HFFc6 (cell line): ENCODE data around the gene TFAM. TPM values are rescaled to one million over a fixed set of nuclear protein-coding genes. Genes with fewer than 3 reads are reported as not detected.

ENCODE experiments used
- DNase-seq: peaks from one replicate; pipeline ENCODE4 v3.0.0-alpha.2; 2018
- H3K27ac Mint-ChIP-seq: 2 replicates; pipeline ENCODE4 v1.8.0; 2020; ENCODE audit warnings: mild to moderate bottlenecking, mixed read lengths
- H3K27me3 Mint-ChIP-seq: 2 replicates; pipeline ENCODE4 v1.8.0; 2021; ENCODE audit warnings: mild to moderate bottlenecking, moderate library complexity, mixed read lengths; ENCODE audit not compliant: insufficient read depth
- H3K36me3 Mint-ChIP-seq: 2 replicates; pipeline ENCODE4 v1.8.0; 2021; ENCODE audit warnings: low read depth, mixed read lengths
- H3K4me1 Mint-ChIP-seq: 2 replicates; pipeline ENCODE4 v1.8.0; 2020; ENCODE audit warnings: low read depth, mixed read lengths
- H3K4me3 Mint-ChIP-seq: 2 replicates; pipeline ENCODE4 v1.8.0; 2020; ENCODE audit warnings: mild to moderate bottlenecking, moderate library complexity, mixed read lengths
- H3K9me3 Mint-ChIP-seq: 2 replicates; pipeline ENCODE4 v1.8.0; 2020; ENCODE audit warnings: mild to moderate bottlenecking, mixed read lengths
- total RNA-seq, 6 experiments: library from RNA; stranded (reverse); fragmentation: NEBNext Ultra II Directional; extraction: Animal tissue kit (Norgen Biotek cat#: 25700); gene quantifications; 2 replicates in 1 of 6; 3 replicates in 5 of 6; pipeline ENCODE4 v1.2.3, GENCODE V29; 2021
- TF ChIP-seq, protein P1 (sequence below): fragments of 200-600 bp; sonication (generic); IDR thresholded peaks from 2 replicates; pipeline ENCODE4 v1.5.0; 2021; ENCODE audit warnings: antibody characterized with exemption, mild to moderate bottlenecking

TFAM gene
- total RNA-seq, 6 experiments from 2014 or later: 21.4 to 27.1 (median 26.0) TPM

GRCh38 chr10:58361353-58361752 lies 23.9 kb upstream of the TFAM start:
- Mint-ChIP-seq H3K4me1 (peaks cover 14% of the 10 kb centered on the region), H3K27me3 (no peaks in the 10 kb centered on the region), H3K9me3 (no peaks in the 10 kb centered on the region), H3K27ac (no peak overlapping the region), H3K36me3 (no peaks in the 10 kb centered on the region), H3K4me3 (no peak overlapping the region)
- DNase-seq: no peak
- TF ChIP-seq, protein P1, sequence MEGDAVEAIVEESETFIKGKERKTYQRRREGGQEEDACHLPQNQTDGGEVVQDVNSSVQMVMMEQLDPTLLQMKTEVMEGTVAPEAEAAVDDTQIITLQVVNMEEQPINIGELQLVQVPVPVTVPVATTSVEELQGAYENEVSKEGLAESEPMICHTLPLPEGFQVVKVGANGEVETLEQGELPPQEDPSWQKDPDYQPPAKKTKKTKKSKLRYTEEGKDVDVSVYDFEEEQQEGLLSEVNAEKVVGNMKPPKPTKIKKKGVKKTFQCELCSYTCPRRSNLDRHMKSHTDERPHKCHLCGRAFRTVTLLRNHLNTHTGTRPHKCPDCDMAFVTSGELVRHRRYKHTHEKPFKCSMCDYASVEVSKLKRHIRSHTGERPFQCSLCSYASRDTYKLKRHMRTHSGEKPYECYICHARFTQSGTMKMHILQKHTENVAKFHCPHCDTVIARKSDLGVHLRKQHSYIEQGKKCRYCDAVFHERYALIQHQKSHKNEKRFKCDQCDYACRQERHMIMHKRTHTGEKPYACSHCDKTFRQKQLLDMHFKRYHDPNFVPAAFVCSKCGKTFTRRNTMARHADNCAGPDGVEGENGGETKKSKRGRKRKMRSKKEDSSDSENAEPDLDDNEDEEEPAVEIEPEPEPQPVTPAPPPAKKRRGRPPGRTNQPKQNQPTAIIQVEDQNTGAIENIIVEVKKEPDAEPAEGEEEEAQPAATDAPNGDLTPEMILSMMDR: no peak

DNA sequence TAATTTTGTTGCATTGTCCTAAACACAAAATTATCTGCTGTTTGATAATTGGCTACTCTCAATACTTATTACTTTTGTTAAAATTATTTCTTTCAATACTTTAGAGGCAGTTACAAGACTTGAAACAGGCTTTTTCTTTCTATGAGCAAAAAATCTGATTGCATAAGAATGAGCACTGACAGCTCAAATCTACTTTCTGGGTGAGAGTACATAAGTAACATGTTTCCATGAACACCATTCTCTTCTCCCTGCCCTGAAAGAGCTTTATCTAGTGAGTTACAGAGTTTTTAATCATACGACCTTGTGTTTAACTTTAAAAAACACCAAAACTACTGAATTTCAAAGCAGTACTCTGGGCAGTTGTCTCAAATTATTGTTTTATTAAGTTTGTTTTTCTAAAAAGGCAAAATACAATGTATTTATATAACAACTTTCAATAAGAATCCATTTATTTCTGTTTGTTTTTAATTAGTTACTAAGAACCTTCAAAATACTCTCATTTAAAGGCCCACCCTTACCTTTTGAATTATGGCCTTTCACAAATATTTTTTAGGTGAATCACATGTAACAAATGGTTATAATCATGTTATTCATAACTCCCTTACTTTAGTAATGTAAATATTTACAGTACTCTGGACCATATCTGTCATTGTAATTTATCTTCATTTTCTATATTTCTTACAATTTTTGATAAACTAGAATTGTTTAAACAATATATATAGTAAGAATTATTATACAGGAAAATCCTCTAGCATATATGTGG lies 23.0 kb upstream of the TFAM start:
- H3K4me3 Mint-ChIP-seq: no peak overlapping the region
- H3K27ac Mint-ChIP-seq: no peak overlapping the region
- H3K36me3 Mint-ChIP-seq: no peaks in the 10 kb centered on the region
- H3K27me3 Mint-ChIP-seq: no peaks in the 10 kb centered on the region
- no peaks in the 10 kb centered on the region for H3K9me3 Mint-ChIP-seq
- TF ChIP-seq, protein P1: no peak
- DNase-seq: no peak
- peaks cover 14% of the 10 kb centered on the region for H3K4me1 Mint-ChIP-seq

DNA sequence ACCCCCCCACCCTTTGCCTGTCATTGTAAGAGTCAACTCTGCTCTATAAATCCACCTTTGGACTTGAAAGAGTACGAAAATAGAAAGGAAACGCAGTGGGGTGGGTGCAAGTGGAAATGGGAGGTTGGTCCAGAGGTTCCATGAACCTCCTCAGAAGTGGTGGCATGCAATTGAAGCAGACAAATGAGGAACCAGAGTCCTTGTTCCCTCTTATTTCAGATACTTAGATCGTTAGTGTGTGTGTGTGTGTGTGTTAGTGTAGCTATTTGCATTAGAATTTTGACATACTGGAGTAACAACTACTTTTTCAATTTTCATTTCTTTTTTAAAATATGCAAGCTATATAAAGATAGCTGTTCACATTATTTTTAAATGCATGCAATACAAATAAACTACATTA lies 18.1 kb upstream of the TFAM start:
- Mint-ChIP-seq H3K4me1 (no peaks in the 10 kb centered on the region), H3K27me3 (peaks cover 1% of the 10 kb centered on the region; the same call in 1 of the 2 replicates), H3K4me3 (no peak overlapping the region), H3K36me3 (no peaks in the 10 kb centered on the region), H3K27ac (no peak overlapping the region), H3K9me3 (no peaks in the 10 kb centered on the region)
- no peak for DNase-seq
- TF ChIP-seq, protein P1: no peak

- Mint-ChIP-seq H3K4me1 (no peaks in the 10 kb centered on the region), H3K4me3 (no peak overlapping the region), H3K36me3 (no peaks in the 10 kb centered on the region)
Observed at GRCh38 chr10:58371473-58371872, 13.7 kb upstream of the TFAM start.

DNA sequence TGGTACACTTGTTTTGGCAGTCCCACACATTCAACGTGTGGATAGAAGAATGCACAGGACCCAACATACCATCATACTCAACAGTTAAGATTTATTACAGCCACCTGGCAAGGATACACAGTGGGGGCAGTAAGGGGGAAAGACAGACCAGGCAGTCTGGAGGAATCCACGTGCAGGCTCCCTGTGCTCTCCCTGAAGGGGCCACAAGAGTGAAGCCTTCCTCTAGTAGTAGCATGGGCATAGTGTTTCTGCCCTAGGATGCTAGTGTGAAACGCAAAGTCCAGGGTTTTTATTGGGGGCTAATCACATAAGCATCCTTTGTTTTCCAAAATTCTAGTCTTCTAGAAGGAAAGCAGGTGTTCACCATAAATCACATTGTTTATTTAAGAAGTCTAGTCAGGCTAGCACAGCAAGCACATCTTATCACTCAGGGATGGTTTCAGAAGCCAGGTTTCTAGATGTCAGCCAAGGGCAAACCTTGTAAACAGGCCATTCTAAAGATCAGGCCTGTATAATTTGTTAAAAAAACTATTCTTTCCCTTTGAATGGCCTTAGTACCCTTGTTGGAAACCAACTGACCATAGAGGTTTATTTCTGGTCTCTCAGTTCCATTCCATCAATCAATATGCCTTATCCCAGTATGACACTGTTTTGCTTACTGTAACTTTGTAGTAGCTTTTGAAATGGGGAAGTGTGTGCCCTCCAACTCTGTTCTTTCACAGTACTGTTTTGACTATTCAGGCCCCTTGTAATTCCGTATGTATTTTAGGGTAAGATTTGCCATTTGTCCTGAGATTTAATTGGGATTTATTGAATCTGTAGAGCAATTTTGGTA lies 12.4 kb upstream of the TFAM start:
- Mint-ChIP-seq H3K27ac (no peak overlapping the region), H3K4me3 (no peak overlapping the region), H3K36me3 (no peaks in the 10 kb centered on the region), H3K27me3 (peaks cover 1% of the 10 kb centered on the region; the same call in 1 of the 2 replicates), H3K4me1 (no peaks in the 10 kb centered on the region), H3K9me3 (no peaks in the 10 kb centered on the region)
- DNase-seq: no peak
- TF ChIP-seq, protein P1: no peak

More at GRCh38 chr10:58371473-58371872, 13.7 kb upstream of the TFAM start:
- no peaks in the 10 kb centered on the region for H3K9me3 Mint-ChIP-seq
- no peak overlapping the region for H3K27ac Mint-ChIP-seq
- no peak for DNase-seq
- TF ChIP-seq, protein P1: no peak
- H3K27me3 Mint-ChIP-seq: peaks cover 1% of the 10 kb centered on the region; the same call in 1 of the 2 replicates
